Measurements from ENCODE around the gene C1QBP. TPM values are rescaled to one million over a fixed set of nuclear protein-coding genes. Genes with fewer than 3 reads are reported as not detected.

Gene C1QBP
- total RNA-seq, 4 donors from 2014 or later: 89.4 to 153 (median 119) TPM

Other genes starting within 250 kb of the C1QBP start
- gene ZNF594, start 247.3 kb downstream of the C1QBP start, total RNA-seq: 1 to 10 TPM; 2.4 to 5.0 (median 3.8) TPM
- under 1 TPM in 3 of 4 donors, not detected in 1; 0.46 to 0.97 (median 0.71) TPM for gene SCIMP, start 204.3 kb downstream of the C1QBP start, total RNA-seq
- 10 to 100 TPM; 16.5 to 27.4 (median 25.4) TPM for gene RABEP1, start 156.9 kb downstream of the C1QBP start, total RNA-seq
- 10 to 100 TPM; 64.7 to 80.1 (median 74.2) TPM for gene NUP88, start 19.5 kb downstream of the C1QBP start, total RNA-seq
- 10 to 100 TPM; 17.4 to 68.0 (median 41.3) TPM for gene RPAIN, start 19.0 kb downstream of the C1QBP start, total RNA-seq
- 10 to 100 TPM; 10.2 to 10.9 (median 10.4) TPM for gene DHX33, start 29.8 kb upstream of the C1QBP start, total RNA-seq
- gene DERL2, start 47.0 kb upstream of the C1QBP start, total RNA-seq: 10 to 100 TPM; 21.1 to 50.1 (median 25.7) TPM
- 10 to 100 TPM in 1 of 4 donors, 1 to 10 TPM in 3; 6.7 to 10.3 (median 9.5) TPM for gene MIS12, start 47.4 kb upstream of the C1QBP start, total RNA-seq
- gene NLRP1, start 145.4 kb upstream of the C1QBP start, total RNA-seq: 100 to 1,000 TPM in 1 of 4 donors, 10 to 100 TPM in 3; 55.5 to 163 (median 68.9) TPM